ENCODE measurements around the gene TTBK2.

DNA sequence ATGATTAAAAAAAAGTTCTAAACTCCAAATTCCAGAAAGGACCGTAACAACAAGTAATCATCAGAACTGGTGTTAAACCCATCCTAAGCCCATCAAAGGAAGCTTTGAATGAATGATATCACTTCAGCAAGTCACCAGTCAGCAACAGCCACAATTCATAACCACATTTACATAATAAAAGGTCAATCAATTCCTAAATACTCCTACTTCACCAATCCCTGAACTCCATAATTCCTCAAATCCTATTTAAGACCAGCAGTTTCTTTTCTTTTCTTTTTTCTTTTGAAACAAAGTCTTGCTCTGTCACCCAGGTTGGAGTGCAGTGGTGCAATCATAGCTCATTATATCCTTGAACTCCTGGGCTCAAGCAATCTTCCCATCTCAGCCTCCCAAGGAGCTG is 40.5 kb downstream of the TTBK2 start:
- TF ChIP-seq, protein P1, sequence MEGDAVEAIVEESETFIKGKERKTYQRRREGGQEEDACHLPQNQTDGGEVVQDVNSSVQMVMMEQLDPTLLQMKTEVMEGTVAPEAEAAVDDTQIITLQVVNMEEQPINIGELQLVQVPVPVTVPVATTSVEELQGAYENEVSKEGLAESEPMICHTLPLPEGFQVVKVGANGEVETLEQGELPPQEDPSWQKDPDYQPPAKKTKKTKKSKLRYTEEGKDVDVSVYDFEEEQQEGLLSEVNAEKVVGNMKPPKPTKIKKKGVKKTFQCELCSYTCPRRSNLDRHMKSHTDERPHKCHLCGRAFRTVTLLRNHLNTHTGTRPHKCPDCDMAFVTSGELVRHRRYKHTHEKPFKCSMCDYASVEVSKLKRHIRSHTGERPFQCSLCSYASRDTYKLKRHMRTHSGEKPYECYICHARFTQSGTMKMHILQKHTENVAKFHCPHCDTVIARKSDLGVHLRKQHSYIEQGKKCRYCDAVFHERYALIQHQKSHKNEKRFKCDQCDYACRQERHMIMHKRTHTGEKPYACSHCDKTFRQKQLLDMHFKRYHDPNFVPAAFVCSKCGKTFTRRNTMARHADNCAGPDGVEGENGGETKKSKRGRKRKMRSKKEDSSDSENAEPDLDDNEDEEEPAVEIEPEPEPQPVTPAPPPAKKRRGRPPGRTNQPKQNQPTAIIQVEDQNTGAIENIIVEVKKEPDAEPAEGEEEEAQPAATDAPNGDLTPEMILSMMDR (IDR thresholded peaks at IDR 0.05; ENCODE audit: insufficient read depth, low read length), result no peak
- no peak for TF ChIP-seq POLR2AphosphoS5 (IDR thresholded peaks at IDR 0.05; ENCODE audit: low read depth)
- TF ChIP-seq, protein P2, sequence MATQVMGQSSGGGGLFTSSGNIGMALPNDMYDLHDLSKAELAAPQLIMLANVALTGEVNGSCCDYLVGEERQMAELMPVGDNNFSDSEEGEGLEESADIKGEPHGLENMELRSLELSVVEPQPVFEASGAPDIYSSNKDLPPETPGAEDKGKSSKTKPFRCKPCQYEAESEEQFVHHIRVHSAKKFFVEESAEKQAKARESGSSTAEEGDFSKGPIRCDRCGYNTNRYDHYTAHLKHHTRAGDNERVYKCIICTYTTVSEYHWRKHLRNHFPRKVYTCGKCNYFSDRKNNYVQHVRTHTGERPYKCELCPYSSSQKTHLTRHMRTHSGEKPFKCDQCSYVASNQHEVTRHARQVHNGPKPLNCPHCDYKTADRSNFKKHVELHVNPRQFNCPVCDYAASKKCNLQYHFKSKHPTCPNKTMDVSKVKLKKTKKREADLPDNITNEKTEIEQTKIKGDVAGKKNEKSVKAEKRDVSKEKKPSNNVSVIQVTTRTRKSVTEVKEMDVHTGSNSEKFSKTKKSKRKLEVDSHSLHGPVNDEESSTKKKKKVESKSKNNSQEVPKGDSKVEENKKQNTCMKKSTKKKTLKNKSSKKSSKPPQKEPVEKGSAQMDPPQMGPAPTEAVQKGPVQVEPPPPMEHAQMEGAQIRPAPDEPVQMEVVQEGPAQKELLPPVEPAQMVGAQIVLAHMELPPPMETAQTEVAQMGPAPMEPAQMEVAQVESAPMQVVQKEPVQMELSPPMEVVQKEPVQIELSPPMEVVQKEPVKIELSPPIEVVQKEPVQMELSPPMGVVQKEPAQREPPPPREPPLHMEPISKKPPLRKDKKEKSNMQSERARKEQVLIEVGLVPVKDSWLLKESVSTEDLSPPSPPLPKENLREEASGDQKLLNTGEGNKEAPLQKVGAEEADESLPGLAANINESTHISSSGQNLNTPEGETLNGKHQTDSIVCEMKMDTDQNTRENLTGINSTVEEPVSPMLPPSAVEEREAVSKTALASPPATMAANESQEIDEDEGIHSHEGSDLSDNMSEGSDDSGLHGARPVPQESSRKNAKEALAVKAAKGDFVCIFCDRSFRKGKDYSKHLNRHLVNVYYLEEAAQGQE (IDR thresholded peaks at IDR 0.05; ENCODE audit: insufficient replicate concordance, low read depth), result no peak
- TF ChIP-seq GABPA (IDR thresholded peaks at IDR 0.05; ENCODE audit: low read depth), result no peak
